Occipital lobe (tissue), 3 donors: ENCODE measurements around the gene RNU5D-1. TPM values are rescaled to one million over a fixed set of nuclear protein-coding genes. Genes with fewer than 3 reads are reported as not detected.
"Not testable (repeated sequence)": the region's sequence is repeated elsewhere in the genome, so short reads cannot be mapped to it uniquely, and the experiment has no call there.

ENCODE experiments used
- DNase-seq: peaks from one replicate; lab custom pipeline; 2025; lab: John Stamatoyannopoulos, UW
- small RNA-seq: library from RNA; depleted of rRNA; stranded (forward); fragments of <200 nt; gene quantifications from one replicate; pipeline ENCODE3, GENCODE V24; 2014
- total RNA-seq: library from RNA; depleted of rRNA; stranded (reverse); fragments of >200 nt; gene quantifications from one replicate; pipeline ENCODE4 v1.2.3, GENCODE V29; 2014

Gene RNU5D-1
- total RNA-seq, 1 donor from 2014 or later = not detected

- no peak for DNase-seq
Measured at GRCh38 chr1:44700573-44700972, 30.4 kb downstream of the RNU5D-1 start.

GRCh38 chr1:44699375-44699774 lies 31.6 kb downstream of the RNU5D-1 start:
- not testable (repeated sequence) for DNase-seq

- no peak for DNase-seq
Measured at GRCh38 chr1:44698138-44698537, 32.8 kb downstream of the RNU5D-1 start.

GRCh38 chr1:44696789-44697345 lies 34.1 kb downstream of the RNU5D-1 start:
- no peak for DNase-seq

GRCh38 chr1:44696101-44696500 lies 34.9 kb downstream of the RNU5D-1 start:
- DNase-seq = no peak

GRCh38 chr1:44695671-44696070 lies 35.3 kb downstream of the RNU5D-1 start:
- DNase-seq = no peak

- no peak for DNase-seq
Measured at GRCh38 chr1:44694863-44695478, 36.0 kb downstream of the RNU5D-1 start.

GRCh38 chr1:44693900-44694299 lies 37.1 kb downstream of the RNU5D-1 start:
- no peak for DNase-seq

- no peak for DNase-seq
Measured at GRCh38 chr1:44693159-44693558, 37.8 kb downstream of the RNU5D-1 start.

GRCh38 chr1:44689447-44689765 lies 41.6 kb downstream of the RNU5D-1 start:
- DNase-seq = no peak

- DNase-seq = no peak
Measured at GRCh38 chr1:44688760-44689446, 42.1 kb downstream of the RNU5D-1 start.

GRCh38 chr1:44685881-44686280 lies 45.1 kb downstream of the RNU5D-1 start:
- DNase-seq = no peak

GRCh38 chr1:44685218-44685617 lies 45.8 kb downstream of the RNU5D-1 start:
- DNase-seq = no peak

- no peak for DNase-seq
Measured at GRCh38 chr1:44684525-44684924, 46.4 kb downstream of the RNU5D-1 start.

- no peak for DNase-seq
Measured at GRCh38 chr1:44682883-44683265, 48.1 kb downstream of the RNU5D-1 start.

GRCh38 chr1:44681905-44682882 lies 48.8 kb downstream of the RNU5D-1 start:
- no peak for DNase-seq

Small RNAs within 50 kb of the gene (small RNA-seq; reads per million reads assigned to genes)
- gene RNU5D-1 (10.5 reads per million, percentile 92 among the genes with 10 or more reads in this experiment), gene RNU5F-1 (2.8 reads per million, percentile 86 among the genes with 10 or more reads in this experiment), gene SNORD38A (68.1 reads per million, percentile 96 among the genes with 10 or more reads in this experiment), gene SNORD38B (not detected), gene SNORD46 (2,042 reads per million, percentile 99 among the genes with 10 or more reads in this experiment), gene SNORD55 (not detected)

Other genes with a start within 250 kb of the RNU5D-1 start
- gene TMEM53, start 56.7 kb downstream of the RNU5D-1 start, total RNA-seq = 3.7 TPM
- gene ARMH1, start 56.5 kb downstream of the RNU5D-1 start, total RNA-seq = 2.8 TPM
- gene KIF2C, start 8.7 kb upstream of the RNU5D-1 start, total RNA-seq = 2.5 TPM
- 1,634 TPM for gene RPS8, start 44.4 kb upstream of the RNU5D-1 start, total RNA-seq
- 0.16 TPM for gene BEST4, start 57.0 kb upstream of the RNU5D-1 start, total RNA-seq
- 10.0 TPM for gene PLK3, start 69.2 kb upstream of the RNU5D-1 start, total RNA-seq
- gene DYNLT4, start 76.2 kb upstream of the RNU5D-1 start, total RNA-seq = not detected
- gene BTBD19, start 77.4 kb upstream of the RNU5D-1 start, total RNA-seq = 0.47 TPM
- 1.4 TPM for gene PTCH2, start 112.1 kb upstream of the RNU5D-1 start, total RNA-seq